K562 (cell line): ENCODE data around the gene CCDC97. TPM values are rescaled to one million over a fixed set of nuclear protein-coding genes. Genes with fewer than 3 reads are reported as not detected.

ENCODE experiments used
- ADNP ChIP-seq: fragments of 200-800 bp; sonication (Bioruptor generic); IDR thresholded peaks from 2 replicates; pipeline ENCODE4 v1.6.1; 2016; ENCODE audit warnings: missing genetic modification characterization, missing compliant biosample characterization
- CHD4 ChIP-seq: fragments of 200-600 bp; sonication (generic); IDR thresholded peaks from 3 replicates; pipeline ENCODE4 v1.6.1; 2012; ENCODE audit warnings: low read depth, mild to moderate bottlenecking, mixed read lengths, low read length, inconsistent platforms; ENCODE audit not compliant: insufficient read depth, insufficient replicate concordance, poor library complexity, severe bottlenecking
- HDAC2 ChIP-seq: fragments of 450-650 bp; IDR thresholded peaks from 2 replicates; pipeline ENCODE4 v1.6.1; 2016; ENCODE audit warnings: mild to moderate bottlenecking
- HDGF ChIP-seq: fragments of 450-650 bp; IDR thresholded peaks from 2 replicates; pipeline ENCODE4 v1.6.1; 2016
- KHSRP ChIP-seq: fragments of 450-650 bp; IDR thresholded peaks from 2 replicates; pipeline ENCODE4 v1.6.1; 2017
- MEIS2 ChIP-seq: fragments of 450-650 bp; IDR thresholded peaks from 2 replicates; pipeline ENCODE4 v1.6.1; 2014; ENCODE audit warnings: mild to moderate bottlenecking; ENCODE audit not compliant: partially characterized antibody
- NFRKB ChIP-seq: fragments of 450-650 bp; IDR thresholded peaks from 2 replicates; pipeline ENCODE4 v1.6.1; 2016; ENCODE audit warnings: low read depth
- PRDM10 ChIP-seq: fragments of 450-650 bp; IDR thresholded peaks from 2 replicates; pipeline ENCODE4 v1.6.1; 2018; ENCODE audit not compliant: partially characterized antibody
- RFX5 ChIP-seq: IDR thresholded peaks from 2 replicates; pipeline ENCODE4 v1.6.1; 2011; ENCODE audit warnings: low read depth, mild to moderate bottlenecking, improper control_type of control experiment, low read length
- SIN3A ChIP-seq, 2 experiments: fragments of 150-350 bp in 1 of 2; IDR thresholded peaks; 2 replicates each; pipeline ENCODE4 v1.6.1; 2011 to 2016; ENCODE audit warnings: borderline replicate concordance in 2 of 2, low read depth in 2 of 2, low read length in 2 of 2, mild to moderate bottlenecking in 2 of 2, moderate library complexity in 2 of 2; ENCODE audit not compliant: control insufficient read depth in 1 of 2
- SMARCA5 ChIP-seq: fragments of 450-650 bp; IDR thresholded peaks from 2 replicates; pipeline ENCODE4 v1.6.1; 2016
- TOE1 ChIP-seq, 2 experiments: fragments of 450-650 bp in 1 of 2; sonication (generic) in 1 of 2; formaldehyde crosslinking in 1 of 2; IDR thresholded peaks; 2 replicates each; pipeline versions ENCODE4 v1.7.1 to v1.8.0; 2016 to 2022; ENCODE audit warnings: borderline replicate concordance in 2 of 2, mild to moderate bottlenecking in 2 of 2, antibody characterized with exemption in 1 of 2, inconsistent platforms in 1 of 2, low read depth in 1 of 2, missing genetic modification reagents in 1 of 2, moderate library complexity in 1 of 2
- ZNF280B ChIP-seq: fragments of 250-450 bp; sonication (Bioruptor Pico); IDR thresholded peaks from 2 replicates; pipeline ENCODE4 v1.5.1; 2021; ENCODE audit warnings: mild to moderate bottlenecking
- ZNF395 ChIP-seq: fragments of 200-800 bp; sonication (Bioruptor generic); IDR thresholded peaks from 2 replicates; pipeline ENCODE4 v1.6.1; 2017; ENCODE audit warnings: missing genetic modification characterization, missing compliant biosample characterization
- polyA plus RNA-seq, 8 experiments: library from polyadenylated mRNA; depleted of rRNA in 4 of 8; stranded (reverse) in 5 of 8; unstranded in 3 of 8; fragments of >200 nt; fragmentation: Nextera tagmentation in 2 of 8; fragmentation: Illumina TruSeq in 1 of 8; extraction: Ambion mirVana in 2 of 8; extraction: Trizol in 1 of 8; gene quantifications; 2 replicates each; pipeline versions ENCODE4 v1.2.1 to v1.2.3, GENCODE V29; 2011 to 2014; ENCODE audit warnings: inconsistent platforms in 1 of 8, missing spikeins in 1 of 8
- total RNA-seq, 7 experiments: library from RNA; depleted of rRNA in 6 of 7; stranded (reverse); fragments of >200 nt in 6 of 7; fragmentation: Illumina TruSeq in 2 of 7; extraction: Trizol in 2 of 7; gene quantifications; 2 replicates each; pipeline versions ENCODE4 v1.2.1 to v1.2.3, GENCODE V29; 2011 to 2021; ENCODE audit warnings: low replicate concordance in 1 of 7

The CCDC97 gene
- total and polyA plus RNA-seq, 9 of the 15 experiments (the other 6 are each of a cell fraction or from before 2014, with no cell fraction given): 0.60 to 16.5 (median 7.0) TPM

- peak; percentile 83 for TF ChIP-seq PRDM10
- peak; percentile 77 for TF ChIP-seq CHD4
- peak; percentile 25 for TF ChIP-seq MEIS2
- peak; percentile 52; the same call in 1 of the 2 replicates for TF ChIP-seq ADNP (tag)
- 0 out of 2 replicates have a peak, but pooled peaks have one; percentile 4 for TF ChIP-seq TOE1 (IDR thresholded peaks at IDR 0.05; ENCODE audit: borderline replicate concordance)
- TF ChIP-seq TOE1 (CRISPR knock-in tag; IDR thresholded peaks at IDR 0.05; ENCODE audit: borderline replicate concordance, low read depth): 0 out of 2 replicates have a peak, but pooled peaks have one; percentile 24
- TF ChIP-seq KHSRP: no peak
- TF ChIP-seq SIN3A (IDR thresholded peaks at IDR 0.05; ENCODE audit: borderline replicate concordance in 2 of 2, control insufficient read depth in 1 of 2, low read depth in 2 of 2, low read length in 2 of 2): peak in 1 of 2 experiments; percentile 5; a peak in 1 of 4 replicates
- 0 out of 2 replicates have a peak, but pooled peaks have one; percentile 19 for TF ChIP-seq NFRKB
- TF ChIP-seq ZNF395 (CRISPR knock-in tag): 0 out of 2 replicates have a peak, but pooled peaks have one; percentile 32
- peak; percentile 72; the same call in 1 of the 2 replicates for TF ChIP-seq HDAC2
- 0 out of 2 replicates have a peak, but pooled peaks have one; percentile 82 for TF ChIP-seq HDGF
- TF ChIP-seq RFX5: no peak
- peak; percentile 50; the same call in 1 of the 2 replicates for TF ChIP-seq SMARCA5
- TF ChIP-seq ZNF280B: no peak
Observed at GRCh38 chr19:41364524-41365391, 54.8 kb downstream of the CCDC97 start (continued).
